ENCODE results near the gene MEGF6. TPM values are rescaled to one million over a fixed set of nuclear protein-coding genes. Genes with fewer than 3 reads are reported as not detected.

Gene MEGF6
- total and polyA plus RNA-seq, 9 of the 15 experiments (the other 6 are each of a cell fraction or from before 2014, with no cell fraction given): 0.03 to 1.7 (median 0.24) TPM; not detected in 3

DNA sequence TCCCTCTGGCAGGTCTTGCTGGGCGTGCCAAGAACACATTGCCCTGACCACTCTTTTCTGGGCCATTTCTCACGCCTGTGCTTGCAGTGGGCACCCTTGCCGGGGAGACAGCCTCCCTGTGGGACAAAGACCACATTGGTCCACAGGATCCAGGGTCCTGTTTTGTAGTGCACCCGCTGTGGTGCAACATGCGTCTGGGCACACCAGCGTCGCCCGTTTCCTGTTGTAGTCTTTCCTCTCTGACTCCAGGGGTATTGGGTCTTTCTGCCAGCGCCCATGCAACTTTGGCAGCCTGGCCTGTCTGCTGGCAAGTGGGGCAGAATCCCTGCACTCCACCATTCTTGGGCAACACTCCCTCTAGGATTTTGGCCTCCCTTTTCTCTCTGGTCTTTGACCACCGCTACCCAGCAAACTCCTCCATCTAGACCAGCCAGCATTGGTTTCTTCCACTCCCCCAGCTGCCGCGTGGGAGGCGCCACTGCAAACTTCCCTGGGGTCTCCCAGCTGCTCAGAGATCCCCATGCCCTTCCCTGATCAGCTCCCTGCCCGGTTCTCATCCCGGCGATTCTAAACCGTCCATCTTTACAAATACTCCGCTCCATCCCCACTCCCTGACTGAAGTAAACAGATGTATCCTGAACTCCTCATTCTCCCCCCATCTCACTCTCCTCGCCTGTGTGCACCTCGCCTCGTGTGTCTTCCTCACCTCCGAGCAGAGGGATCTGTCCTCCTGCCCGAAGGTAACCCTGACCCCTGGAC is 12.3 kb upstream of the MEGF6 start (continued):
- TF ChIP-seq, protein P1, sequence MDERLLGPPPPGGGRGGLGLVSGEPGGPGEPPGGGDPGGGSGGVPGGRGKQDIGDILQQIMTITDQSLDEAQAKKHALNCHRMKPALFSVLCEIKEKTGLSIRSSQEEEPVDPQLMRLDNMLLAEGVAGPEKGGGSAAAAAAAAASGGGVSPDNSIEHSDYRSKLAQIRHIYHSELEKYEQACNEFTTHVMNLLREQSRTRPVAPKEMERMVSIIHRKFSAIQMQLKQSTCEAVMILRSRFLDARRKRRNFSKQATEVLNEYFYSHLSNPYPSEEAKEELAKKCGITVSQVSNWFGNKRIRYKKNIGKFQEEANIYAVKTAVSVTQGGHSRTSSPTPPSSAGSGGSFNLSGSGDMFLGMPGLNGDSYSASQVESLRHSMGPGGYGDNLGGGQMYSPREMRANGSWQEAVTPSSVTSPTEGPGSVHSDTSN (CRISPR knock-in tag; IDR thresholded peaks at IDR 0.05; ENCODE audit: low read depth): no peak
- TF ChIP-seq, protein P1 (tag; conservative IDR thresholded peaks at IDR 0.05; ENCODE audit: low read depth): no peak
- TF ChIP-seq C11orf30 (IDR thresholded peaks at IDR 0.05; ENCODE audit: low read depth): no peak
- TF ChIP-seq, protein P2, sequence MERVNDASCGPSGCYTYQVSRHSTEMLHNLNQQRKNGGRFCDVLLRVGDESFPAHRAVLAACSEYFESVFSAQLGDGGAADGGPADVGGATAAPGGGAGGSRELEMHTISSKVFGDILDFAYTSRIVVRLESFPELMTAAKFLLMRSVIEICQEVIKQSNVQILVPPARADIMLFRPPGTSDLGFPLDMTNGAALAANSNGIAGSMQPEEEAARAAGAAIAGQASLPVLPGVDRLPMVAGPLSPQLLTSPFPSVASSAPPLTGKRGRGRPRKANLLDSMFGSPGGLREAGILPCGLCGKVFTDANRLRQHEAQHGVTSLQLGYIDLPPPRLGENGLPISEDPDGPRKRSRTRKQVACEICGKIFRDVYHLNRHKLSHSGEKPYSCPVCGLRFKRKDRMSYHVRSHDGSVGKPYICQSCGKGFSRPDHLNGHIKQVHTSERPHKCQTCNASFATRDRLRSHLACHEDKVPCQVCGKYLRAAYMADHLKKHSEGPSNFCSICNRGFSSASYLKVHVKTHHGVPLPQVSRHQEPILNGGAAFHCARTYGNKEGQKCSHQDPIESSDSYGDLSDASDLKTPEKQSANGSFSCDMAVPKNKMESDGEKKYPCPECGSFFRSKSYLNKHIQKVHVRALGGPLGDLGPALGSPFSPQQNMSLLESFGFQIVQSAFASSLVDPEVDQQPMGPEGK (CRISPR knock-in tag; IDR thresholded peaks at IDR 0.05; ENCODE audit: borderline replicate concordance): no peak

Data from K562 (cell line).